CD8-positive, alpha-beta memory T cell (primary cell): ENCODE measurements around the gene KANK4. TPM values are rescaled to one million over a fixed set of nuclear protein-coding genes. Genes with fewer than 3 reads are reported as not detected.
"Not testable (repeated sequence)": the region's sequence is repeated elsewhere in the genome, so short reads cannot be mapped to it uniquely, and the experiment has no call there.

ENCODE experiments used
- CTCF ChIA-PET: fragments of 350-600 bp; sonication (Branson Sonifier 250); formaldehyde crosslinking; loops from one replicate; lab custom pipeline; 2021; ENCODE audit warnings: antibody characterized with exemption; lab: Charles Lee
- POLR2A ChIA-PET: fragments of 350-600 bp; sonication (Branson Sonifier 250); formaldehyde crosslinking; loops from one replicate; lab custom pipeline; 2021; ENCODE audit warnings: antibody characterized with exemption; lab: Charles Lee
- DNase-seq, 5 donors: peaks; one replicate each; pipeline versions ENCODE4 v3.0.0 to v3.0.0-alpha.2; 2020 to 2022; ENCODE audit warnings: mixed read lengths in 1 of 5
- H3K27ac ChIP-seq: one replicate; pipeline ENCODE4 v1.7.0; 2013; ENCODE audit warnings: low read depth, mild to moderate bottlenecking, low read length, moderate library complexity
- H3K27me3 ChIP-seq: 2 replicates; pipeline ENCODE4 v1.7.0; 2013; ENCODE audit warnings: low read length, mild to moderate bottlenecking; ENCODE audit not compliant: insufficient read depth, poor library complexity, severe bottlenecking
- H3K36me3 ChIP-seq: 2 replicates; pipeline ENCODE4 v1.7.0; 2013; ENCODE audit warnings: mild to moderate bottlenecking, low read length, moderate library complexity; ENCODE audit not compliant: insufficient read depth
- H3K4me1 ChIP-seq: 2 replicates; pipeline ENCODE4 v1.7.0; 2013; ENCODE audit warnings: mild to moderate bottlenecking, low read length, moderate library complexity; ENCODE audit not compliant: insufficient read depth
- H3K4me3 ChIP-seq: 2 replicates; pipeline ENCODE4 v1.7.0; 2013; ENCODE audit warnings: mild to moderate bottlenecking, low read length
- H3K9me3 ChIP-seq: 2 replicates; pipeline ENCODE4 v1.7.0; 2013; ENCODE audit warnings: mild to moderate bottlenecking, low read length
- H3K27ac Mint-ChIP-seq, 8 donors: one replicate each; pipeline ENCODE4 v1.8.0; 2020 to 2021; ENCODE audit warnings: mixed read lengths in 8 of 8, mild to moderate bottlenecking in 6 of 8, inconsistent platforms in 3 of 8, moderate library complexity in 3 of 8
- H3K27me3 Mint-ChIP-seq, 2 donors: one replicate each; pipeline ENCODE4 v1.8.0; 2020 to 2021; ENCODE audit warnings: mixed read lengths in 2 of 2, mild to moderate bottlenecking in 1 of 2, moderate library complexity in 1 of 2
- H3K36me3 Mint-ChIP-seq, 3 donors: one replicate each; pipeline ENCODE4 v1.8.0; 2020 to 2021; ENCODE audit warnings: mixed read lengths in 3 of 3, inconsistent platforms in 1 of 3, mild to moderate bottlenecking in 1 of 3
- H3K4me1 Mint-ChIP-seq, 3 donors: one replicate each; pipeline ENCODE4 v1.8.0; 2020 to 2021; ENCODE audit warnings: mixed read lengths in 3 of 3, inconsistent platforms in 1 of 3, mild to moderate bottlenecking in 1 of 3
- H3K4me3 Mint-ChIP-seq, 7 donors: one replicate each; pipeline ENCODE4 v1.8.0; 2020 to 2021; ENCODE audit warnings: mixed read lengths in 7 of 7, mild to moderate bottlenecking in 6 of 7, moderate library complexity in 4 of 7, inconsistent platforms in 2 of 7
- H3K9me3 Mint-ChIP-seq, 5 donors: one replicate each; pipeline ENCODE4 v1.8.0; 2020 to 2022; ENCODE audit warnings: mixed read lengths in 5 of 5, mild to moderate bottlenecking in 3 of 5, moderate library complexity in 2 of 5, inconsistent platforms in 1 of 5
- polyA plus RNA-seq: library from polyadenylated mRNA; unstranded; fragments of 300-500 nt; fragmentation: Illumina TruSeq; gene quantifications from one replicate; pipeline ENCODE4 v1.2.3, GENCODE V29; 2021
- total RNA-seq, 2 experiments: library from RNA; stranded (reverse); gene quantifications; one replicate each; pipeline ENCODE4 v1.2.3, GENCODE V29; 2021

The KANK4 gene
- total and polyA plus RNA-seq, 3 experiments from 2014 or later = not detected

DNA sequence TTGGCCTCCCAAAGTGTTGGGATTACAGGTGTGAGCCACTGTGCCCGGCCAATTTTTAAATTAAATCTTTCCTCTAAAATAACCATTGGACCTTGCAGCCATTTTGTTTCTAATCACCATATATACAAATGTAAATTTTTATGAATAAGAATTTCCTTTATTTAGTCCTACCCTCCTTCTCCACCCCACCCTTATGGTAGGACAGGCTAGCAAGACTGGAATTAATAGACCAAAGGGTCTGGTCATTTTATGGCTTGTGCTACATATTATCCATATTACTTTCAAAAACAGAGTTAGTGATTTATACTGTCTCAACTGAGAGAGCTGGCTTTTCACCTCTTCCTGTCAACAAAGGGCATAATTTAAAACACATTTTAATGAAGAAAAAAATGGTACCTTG lies 98.1 kb downstream of the KANK4 start:
- DNase-seq = no peak
- Mint-ChIP-seq H3K4me1 (no peaks in the 10 kb centered on the region), H3K4me3 (no peak overlapping the region), H3K27ac (no peak overlapping the region), H3K9me3 (peaks cover 0 to 3% (median 0%) of the 10 kb centered on the region in 5 donors), H3K27me3 (peaks cover 0 to 2% of the 10 kb centered on the region in 2 donors), H3K36me3 (no peaks in the 10 kb centered on the region)
- no peaks in the 10 kb centered on the region for H3K9me3 ChIP-seq
- no peaks in the 10 kb centered on the region for H3K36me3 ChIP-seq
- H3K27ac ChIP-seq = no peak overlapping the region
- ChIA-PET CTCF (no interaction called here), POLR2A (no interaction called here)
- no peaks in the 10 kb centered on the region for H3K27me3 ChIP-seq
- no peak overlapping the region for H3K4me3 ChIP-seq
- no peaks in the 10 kb centered on the region for H3K4me1 ChIP-seq

DNA sequence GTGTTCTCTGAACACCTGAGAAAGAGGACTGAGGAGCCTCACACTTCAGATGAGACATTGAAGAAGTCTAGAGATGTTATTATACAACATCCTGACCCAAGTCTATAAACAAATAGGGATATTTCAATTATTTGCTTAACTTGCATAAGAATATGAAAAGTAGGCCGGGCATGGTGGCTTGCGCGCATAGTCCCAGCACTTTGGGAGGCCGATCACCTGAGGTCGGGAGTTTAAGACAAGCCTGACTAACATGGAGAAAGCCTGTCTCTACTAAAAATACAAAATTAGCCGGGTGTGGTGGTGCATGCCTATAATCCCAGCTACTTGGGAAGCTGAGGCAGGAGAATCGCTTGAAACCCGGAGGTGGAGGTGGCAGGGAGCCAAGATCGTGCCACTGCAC lies 98.8 kb downstream of the KANK4 start:
- H3K9me3 Mint-ChIP-seq, H3K27me3 Mint-ChIP-seq, H3K4me1 ChIP-seq, H3K9me3 ChIP-seq, H3K4me3 Mint-ChIP-seq, H3K27ac ChIP-seq, POLR2A ChIA-PET, H3K36me3 Mint-ChIP-seq, H3K4me3 ChIP-seq, H3K27ac Mint-ChIP-seq, H3K4me1 Mint-ChIP-seq, H3K27me3 ChIP-seq, DNase-seq, CTCF ChIA-PET, H3K36me3 ChIP-seq: not testable (repeated sequence)

DNA sequence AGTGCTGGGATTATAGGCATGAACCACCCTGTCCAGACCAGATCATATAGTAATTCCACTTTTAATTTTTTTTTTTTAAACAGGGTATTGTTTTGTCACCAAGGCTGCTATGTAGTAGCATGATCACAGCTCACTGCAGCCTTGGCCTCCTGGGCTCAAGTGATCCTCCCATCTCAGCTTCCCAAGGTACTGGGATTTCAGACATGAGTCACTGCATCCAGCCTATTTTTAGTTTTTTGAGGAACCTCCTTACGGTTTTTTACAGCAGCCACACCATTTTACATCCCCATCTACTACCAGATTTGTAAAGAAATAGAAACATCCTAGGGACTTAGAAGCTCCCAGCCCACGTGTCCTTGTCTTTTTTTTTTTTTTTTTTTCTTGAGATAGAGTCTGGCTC lies 100.6 kb downstream of the KANK4 start:
- peaks cover 0 to 2% of the 10 kb centered on the region in 2 donors for H3K27me3 Mint-ChIP-seq
- no peaks in the 10 kb centered on the region for H3K36me3 ChIP-seq
- no peak overlapping the region for H3K4me3 ChIP-seq
- peaks cover 0 to 3% (median 0%) of the 10 kb centered on the region in 5 donors for H3K9me3 Mint-ChIP-seq
- H3K27ac ChIP-seq = no peak overlapping the region
- ChIA-PET CTCF (no interaction called here), POLR2A (no interaction called here)
- no peak overlapping the region for H3K4me3 Mint-ChIP-seq
- H3K27ac Mint-ChIP-seq = no peak overlapping the region
- H3K36me3 Mint-ChIP-seq = no peaks in the 10 kb centered on the region
- no peaks in the 10 kb centered on the region for H3K4me1 ChIP-seq
- no peak for DNase-seq
- H3K9me3 ChIP-seq = no peaks in the 10 kb centered on the region
- no peaks in the 10 kb centered on the region for H3K27me3 ChIP-seq
- no peaks in the 10 kb centered on the region for H3K4me1 Mint-ChIP-seq

DNA sequence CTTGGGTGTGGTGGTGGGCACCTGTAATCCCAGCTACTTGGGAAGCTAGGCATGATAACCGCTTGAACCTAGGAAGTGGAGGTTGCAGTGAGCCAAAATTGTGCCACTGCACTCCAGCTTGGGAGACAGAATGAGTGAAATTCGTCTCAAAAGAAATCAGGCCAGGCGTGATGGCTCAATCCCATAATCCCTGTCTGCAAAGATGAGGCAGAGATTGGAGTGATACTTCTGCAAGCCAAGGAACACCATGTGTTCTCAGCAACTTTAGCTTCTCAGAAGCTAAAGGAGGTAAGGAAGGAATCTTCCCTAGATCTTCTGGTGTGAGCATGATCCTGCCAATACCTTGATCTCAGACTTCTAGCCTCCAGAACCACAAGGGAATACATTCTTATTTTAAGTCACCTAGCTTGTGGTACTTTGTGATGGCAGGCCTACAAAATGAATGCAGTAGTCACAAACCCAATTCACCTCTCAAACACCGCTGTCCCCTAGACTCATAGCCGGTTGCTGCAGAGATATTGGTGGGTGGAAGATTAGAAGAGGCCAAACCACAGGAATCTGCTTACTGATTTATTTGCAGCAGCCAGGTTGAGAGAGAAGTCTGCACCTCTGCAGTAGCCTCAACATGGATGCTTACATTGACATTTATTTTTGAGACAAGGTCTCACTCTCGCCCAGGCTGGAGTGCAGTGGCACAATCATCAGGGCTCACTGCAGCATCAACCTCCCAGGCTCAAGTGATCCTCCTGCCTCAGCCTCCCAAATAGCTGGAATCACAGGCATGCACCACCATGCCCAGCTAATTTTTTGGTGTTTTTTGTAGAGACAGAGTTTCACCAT lies 105.9 kb downstream of the KANK4 start:
- Histone ChIP-seq H3K36me3 (no peaks in the 10 kb centered on the region), H3K9me3 (no peaks in the 10 kb centered on the region), H3K27me3 (no peaks in the 10 kb centered on the region), H3K4me3 (no peak overlapping the region), H3K27ac (no peak overlapping the region), H3K4me1 (no peaks in the 10 kb centered on the region)
- Mint-ChIP-seq H3K36me3 (peaks cover 0 to 9% (median 4%) of the 10 kb centered on the region in 3 donors), H3K4me3 (no peak overlapping the region), H3K27me3 (peaks cover 0 to 1% of the 10 kb centered on the region in 2 donors), H3K9me3 (peaks cover 11 to 20% (median 16%) of the 10 kb centered on the region in 5 donors), H3K27ac (no peak overlapping the region), H3K4me1 (no peaks in the 10 kb centered on the region)
- POLR2A ChIA-PET = no interaction called here
- CTCF ChIA-PET = no interaction called here
- DNase-seq = no peak

DNA sequence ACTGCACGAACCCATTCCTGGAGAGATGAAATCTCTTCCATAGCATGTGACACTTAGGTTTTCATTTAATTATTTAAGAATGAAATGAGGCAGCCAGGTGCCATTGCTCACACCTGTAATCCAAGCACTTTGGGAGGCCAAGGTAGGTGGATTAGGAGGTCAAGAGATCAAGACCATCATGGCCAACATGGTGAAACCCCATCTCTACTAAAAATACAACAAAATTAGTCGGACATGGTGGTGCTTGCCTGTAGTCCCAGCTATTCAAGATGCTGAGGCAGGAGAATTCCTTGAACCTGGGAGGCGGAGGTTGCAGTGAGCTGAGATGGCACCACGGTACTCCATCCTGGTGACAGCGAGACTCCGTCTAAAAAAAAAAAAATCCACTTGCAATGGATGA lies 106.8 kb downstream of the KANK4 start:
- ChIA-PET CTCF (no interaction called here), POLR2A (no interaction called here)
- Mint-ChIP-seq H3K9me3 (peaks cover 11 to 20% (median 13%) of the 10 kb centered on the region in 5 donors), H3K36me3 (peaks cover 0 to 9% (median 4%) of the 10 kb centered on the region in 3 donors), H3K4me3 (no peak overlapping the region), H3K4me1 (no peaks in the 10 kb centered on the region), H3K27ac (no peak overlapping the region), H3K27me3 (peaks cover 0 to 1% of the 10 kb centered on the region in 2 donors)
- H3K27me3 ChIP-seq = no peaks in the 10 kb centered on the region
- no peaks in the 10 kb centered on the region for H3K4me1 ChIP-seq
- H3K4me3 ChIP-seq = no peak overlapping the region
- DNase-seq = no peak
- no peak overlapping the region for H3K27ac ChIP-seq
- no peaks in the 10 kb centered on the region for H3K9me3 ChIP-seq
- no peaks in the 10 kb centered on the region for H3K36me3 ChIP-seq

DNA sequence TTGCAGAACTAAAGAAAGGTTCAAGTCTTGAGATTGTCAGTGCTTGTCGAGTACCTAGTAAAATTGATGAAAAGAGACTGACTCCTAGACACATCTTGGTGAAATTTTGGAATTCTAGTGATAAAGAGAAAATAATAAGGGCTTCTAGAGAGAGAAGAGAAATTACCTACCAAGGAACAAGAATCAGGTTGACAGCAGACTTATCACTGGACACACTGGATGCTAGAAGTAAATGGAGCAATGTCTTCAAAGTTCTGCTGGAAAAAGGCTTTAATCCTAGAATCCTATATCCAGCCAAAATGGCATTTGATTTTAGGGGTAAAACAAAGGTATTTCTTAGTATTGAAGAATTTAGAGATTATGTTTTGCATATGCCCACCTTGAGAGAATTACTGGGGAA lies 108.3 kb downstream of the KANK4 start:
- peaks cover 11 to 20% (median 15%) of the 10 kb centered on the region in 5 donors for H3K9me3 Mint-ChIP-seq
- H3K4me1 ChIP-seq = no peaks in the 10 kb centered on the region
- H3K4me1 Mint-ChIP-seq = no peaks in the 10 kb centered on the region
- H3K9me3 ChIP-seq = no peaks in the 10 kb centered on the region
- no peaks in the 10 kb centered on the region for H3K27me3 ChIP-seq
- peaks cover 0 to 9% (median 4%) of the 10 kb centered on the region in 3 donors for H3K36me3 Mint-ChIP-seq
- peaks cover 2 to 7% of the 10 kb centered on the region in 2 donors for H3K27me3 Mint-ChIP-seq
- no peak overlapping the region for H3K27ac Mint-ChIP-seq
- H3K36me3 ChIP-seq = no peaks in the 10 kb centered on the region
- no peak overlapping the region for H3K27ac ChIP-seq
- ChIA-PET CTCF (no interaction called here), POLR2A (no interaction called here)
- no peak overlapping the region for H3K4me3 ChIP-seq
- H3K4me3 Mint-ChIP-seq = no peak overlapping the region
- DNase-seq = no peak

DNA sequence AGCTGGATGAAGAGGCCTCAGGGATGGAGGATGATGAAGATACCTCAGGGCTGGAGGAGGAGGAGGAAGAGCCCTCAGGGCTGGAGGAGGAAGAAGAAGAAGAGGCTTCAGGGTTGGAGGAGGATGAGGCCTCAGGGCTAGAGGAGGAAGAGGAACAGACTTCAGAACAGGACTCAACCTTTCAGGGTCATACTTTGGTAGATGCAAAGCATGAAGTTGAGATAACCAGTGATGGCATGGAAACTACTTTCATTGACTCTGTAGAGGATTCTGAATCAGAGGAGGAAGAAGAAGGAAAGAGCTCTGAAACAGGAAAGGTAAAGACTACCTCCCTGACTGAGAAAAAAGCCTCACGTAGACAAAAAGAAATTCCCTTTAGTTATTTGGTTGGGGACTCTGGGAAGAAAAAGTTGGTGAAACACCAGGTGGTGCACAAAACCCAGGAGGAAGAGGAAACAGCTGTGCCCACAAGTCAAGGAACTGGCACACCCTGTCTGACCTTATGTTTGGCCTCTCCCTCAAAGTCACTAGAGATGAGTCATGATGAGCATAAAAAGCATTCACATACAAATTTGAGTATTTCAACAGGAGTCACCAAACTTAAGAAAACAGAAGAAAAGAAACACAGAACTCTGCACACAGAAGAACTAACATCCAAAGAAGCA lies 109.2 kb downstream of the KANK4 start:
- Mint-ChIP-seq H3K4me3 (no peak overlapping the region), H3K27me3 (peaks cover 7 to 8% of the 10 kb centered on the region in 2 donors), H3K9me3 (peaks cover 11 to 20% (median 15%) of the 10 kb centered on the region in 5 donors), H3K27ac (no peak overlapping the region), H3K4me1 (no peaks in the 10 kb centered on the region), H3K36me3 (peaks cover 0 to 9% (median 4%) of the 10 kb centered on the region in 3 donors)
- Histone ChIP-seq H3K4me1 (no peaks in the 10 kb centered on the region), H3K27ac (no peak overlapping the region), H3K27me3 (no peaks in the 10 kb centered on the region), H3K36me3 (no peaks in the 10 kb centered on the region), H3K4me3 (no peak overlapping the region), H3K9me3 (no peaks in the 10 kb centered on the region)
- ChIA-PET CTCF (no interaction called here), POLR2A (no interaction called here)
- DNase-seq = no peak

DNA sequence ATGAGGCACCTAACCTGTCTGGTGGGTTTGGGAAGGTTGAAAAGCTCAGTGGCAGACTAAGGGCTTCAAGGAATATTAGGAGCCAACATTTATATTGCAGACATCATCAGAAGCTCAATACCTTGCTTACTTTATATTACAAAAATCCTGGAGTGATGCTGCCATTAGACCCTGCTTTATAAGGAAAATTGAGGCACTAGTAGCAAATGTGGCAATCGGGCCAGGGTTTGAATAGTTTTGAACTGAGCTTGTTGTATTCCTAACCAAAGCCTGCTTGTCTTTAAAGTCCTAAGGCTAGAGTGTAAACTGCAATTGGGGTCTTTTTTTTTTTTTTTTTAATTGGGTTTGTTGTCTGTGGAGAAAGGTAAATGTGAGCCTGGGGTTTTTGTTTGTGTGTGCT lies 110.3 kb downstream of the KANK4 start:
- H3K27me3 Mint-ChIP-seq = peaks cover 7 to 8% of the 10 kb centered on the region in 2 donors
- peaks cover 0 to 9% (median 4%) of the 10 kb centered on the region in 3 donors for H3K36me3 Mint-ChIP-seq
- H3K4me3 Mint-ChIP-seq = no peak overlapping the region
- H3K4me1 Mint-ChIP-seq = no peaks in the 10 kb centered on the region
- H3K4me3 ChIP-seq = no peak overlapping the region
- no peak overlapping the region for H3K27ac Mint-ChIP-seq
- H3K36me3 ChIP-seq = no peaks in the 10 kb centered on the region
- no peak for DNase-seq
- H3K9me3 ChIP-seq = no peaks in the 10 kb centered on the region
- POLR2A ChIA-PET = no interaction called here
- no peaks in the 10 kb centered on the region for H3K27me3 ChIP-seq
- H3K9me3 Mint-ChIP-seq = peaks cover 11 to 20% (median 15%) of the 10 kb centered on the region in 5 donors
- H3K4me1 ChIP-seq = no peaks in the 10 kb centered on the region
- CTCF ChIA-PET = no interaction called here
- no peak overlapping the region for H3K27ac ChIP-seq
